ENCODE data around the gene TXN2.
A peak's percentile ranks its signal among the peaks of the same experiment; 100 is the strongest.
"Not testable (repeated sequence)": the region's sequence is repeated elsewhere in the genome, so short reads cannot be mapped to it uniquely, and the experiment has no call there.

The TXN2 gene

GRCh38 chr22:36439481-36440271, 41.8 kb downstream of the TXN2 start:
- TF ChIP-seq POLR2A (IDR thresholded peaks at IDR 0.05; ENCODE audit: low read length) (no peak), GATA1 (IDR thresholded peaks at IDR 0.05; ENCODE audit: low read depth, low read length) (no peak)
- no peak for DNase-seq

GRCh38 chr22:36435516-36436415, 45.7 kb downstream of the TXN2 start:
- TF ChIP-seq GATA1 (IDR thresholded peaks at IDR 0.05; ENCODE audit: low read depth, low read length) (no peak), POLR2A (IDR thresholded peaks at IDR 0.05; ENCODE audit: low read length) (no peak)
- DNase-seq, result no peak

DNA sequence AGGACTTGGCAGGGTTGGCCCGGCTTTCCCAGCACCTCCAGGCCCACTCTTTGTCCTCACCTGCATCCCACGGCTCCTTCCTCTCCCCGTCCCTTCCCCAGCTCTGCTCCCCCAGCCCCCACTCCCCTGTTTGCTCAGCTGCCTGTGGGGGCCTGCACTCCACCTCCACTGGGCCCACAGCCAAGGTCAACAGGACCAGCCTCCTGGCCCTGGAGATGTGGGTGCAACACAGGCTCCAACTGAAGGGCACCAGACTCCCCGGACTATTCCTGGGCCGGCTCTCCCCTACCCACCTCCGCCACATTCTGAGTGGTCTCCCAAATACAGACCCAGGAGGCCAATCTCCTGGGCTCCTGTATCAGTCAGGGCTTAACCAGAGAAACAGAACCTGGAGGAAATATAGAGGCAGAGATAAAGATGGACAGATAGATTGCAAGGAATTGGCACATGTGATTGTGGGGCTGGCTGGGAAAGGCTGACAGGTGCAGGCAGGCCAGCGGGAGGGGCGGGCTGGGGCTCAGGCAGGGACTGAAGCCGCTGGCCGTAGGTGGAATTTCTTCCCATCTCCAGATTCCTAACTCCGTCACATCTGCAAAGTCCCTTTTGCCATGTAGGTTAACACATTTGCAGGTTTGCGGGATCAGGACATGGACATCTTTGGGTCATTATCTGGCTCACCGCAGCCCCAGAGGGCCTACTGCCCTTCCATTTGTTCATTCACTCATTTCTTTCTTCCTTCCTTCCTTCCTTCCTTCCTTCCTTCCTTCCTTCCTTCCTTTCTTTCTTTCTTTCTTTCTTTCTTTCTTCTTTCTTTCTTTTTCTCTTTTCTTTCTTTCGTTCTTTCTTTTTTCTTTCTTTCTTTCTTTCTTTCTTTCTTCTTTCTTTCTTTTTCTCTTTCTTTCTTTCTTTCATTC, 47.9 kb downstream of the TXN2 start:
- DNase-seq, result no peak
- TF ChIP-seq GATA1 (IDR thresholded peaks at IDR 0.05; ENCODE audit: low read depth, low read length) (no peak), POLR2A (IDR thresholded peaks at IDR 0.05; ENCODE audit: low read length) (no peak)

DNA sequence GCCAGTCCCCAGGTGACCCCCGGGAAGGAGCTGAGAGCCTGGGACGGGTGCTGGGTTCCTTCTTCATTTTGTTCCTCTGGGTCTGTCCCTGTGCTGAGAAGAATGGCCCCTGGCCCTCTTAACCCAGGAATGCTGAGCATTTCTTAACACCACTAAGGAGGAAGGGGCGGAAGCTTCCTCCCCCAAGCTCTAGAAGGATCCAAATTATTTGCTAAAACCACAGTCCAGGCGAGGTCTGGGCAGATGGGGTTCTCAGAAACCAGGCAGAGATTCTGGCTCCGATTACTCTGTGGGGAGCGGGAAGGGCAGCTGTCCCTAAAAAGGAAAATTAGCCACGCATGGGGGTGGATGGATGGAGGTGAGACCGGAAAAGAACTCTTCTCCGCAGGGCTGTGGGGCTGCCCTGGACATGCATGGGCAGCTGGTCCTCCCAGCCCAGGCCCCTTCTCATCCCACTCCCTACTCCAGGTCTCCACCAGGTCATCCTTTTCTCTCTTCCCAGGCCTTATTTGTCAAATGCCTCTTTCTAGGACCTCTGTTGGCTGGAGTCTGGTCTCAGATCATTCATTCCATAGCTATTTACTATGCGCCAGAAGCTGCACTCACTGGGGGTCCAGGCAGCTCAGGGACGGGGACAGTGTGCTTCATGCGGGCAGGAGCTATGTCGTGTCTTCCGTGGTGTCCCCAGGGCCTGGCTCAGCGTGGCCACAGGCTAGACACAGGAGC, 48.7 kb downstream of the TXN2 start:
- DNase-seq, result no peak
- no peak for TF ChIP-seq POLR2A (IDR thresholded peaks at IDR 0.05; ENCODE audit: low read length)
- no peak for TF ChIP-seq GATA1 (IDR thresholded peaks at IDR 0.05; ENCODE audit: low read depth, low read length)

- DNase-seq, result no peak
- TF ChIP-seq POLR2A (IDR thresholded peaks at IDR 0.05; ENCODE audit: low read length) (no peak), GATA1 (IDR thresholded peaks at IDR 0.05; ENCODE audit: low read depth, low read length) (no peak)
These were observed 49.5 kb downstream of the TXN2 start for GRCh38 chr22:36431977-36432376.

DNA sequence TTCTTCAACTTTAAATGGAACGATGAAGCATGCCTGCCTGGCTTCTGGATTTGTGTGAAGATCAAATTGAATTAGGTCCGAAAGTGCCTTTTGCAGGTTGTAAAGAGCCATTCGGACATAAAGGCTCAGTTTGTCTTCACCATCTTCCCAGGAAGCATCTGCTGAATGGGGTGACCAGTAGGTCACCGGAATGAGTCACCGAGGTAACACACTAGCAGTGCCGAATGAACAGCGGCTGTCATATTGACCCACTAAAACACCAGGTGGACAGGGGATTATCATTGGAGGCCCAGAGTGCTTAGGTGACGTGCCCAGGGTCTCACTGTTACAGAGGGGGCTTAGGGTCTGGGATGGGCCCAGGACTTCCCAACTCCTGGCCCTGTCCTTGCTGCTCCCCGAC, 50.6 kb downstream of the TXN2 start:
- TF ChIP-seq GATA1 (IDR thresholded peaks at IDR 0.05; ENCODE audit: low read depth, low read length) (no peak), POLR2A (IDR thresholded peaks at IDR 0.05; ENCODE audit: low read length) (no peak)
- DNase-seq, result no peak

GRCh38 chr22:36427952-36428351, 53.5 kb downstream of the TXN2 start:
- DNase-seq, result not testable (repeated sequence)

DNA sequence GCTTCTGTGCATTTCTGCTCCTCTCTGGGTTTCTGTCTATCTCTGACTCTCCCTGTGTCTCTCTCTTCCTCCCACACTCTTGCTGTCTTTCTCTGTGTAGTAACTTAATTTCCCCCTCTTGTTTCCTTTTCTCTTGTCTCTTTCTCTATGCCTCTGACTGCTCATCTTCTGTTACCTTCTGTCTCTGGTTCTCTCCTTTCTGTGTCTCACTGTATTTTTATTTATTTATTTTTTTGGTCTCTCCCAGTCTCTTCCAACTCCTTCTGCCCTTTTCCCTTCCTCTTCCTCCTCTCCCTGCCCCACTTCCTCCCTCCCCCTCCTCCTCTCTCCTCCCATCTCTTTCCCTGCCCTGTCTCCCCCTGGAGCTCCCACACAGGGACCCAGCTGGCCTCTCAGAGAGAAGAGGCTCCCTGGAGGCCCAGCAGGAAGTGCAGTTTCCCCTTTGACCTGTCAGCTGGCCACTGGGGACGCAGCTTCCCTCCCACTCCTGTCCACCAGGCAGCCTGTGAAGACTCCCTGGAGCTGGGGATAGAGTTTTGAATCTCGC, 55.4 kb downstream of the TXN2 start:
- no peak for TF ChIP-seq GATA1 (IDR thresholded peaks at IDR 0.05; ENCODE audit: low read depth, low read length)
- TF ChIP-seq POLR2A (IDR thresholded peaks at IDR 0.05; ENCODE audit: low read length), result no peak
- peak in 1 of 2 experiments; percentile 34 for DNase-seq

DNA sequence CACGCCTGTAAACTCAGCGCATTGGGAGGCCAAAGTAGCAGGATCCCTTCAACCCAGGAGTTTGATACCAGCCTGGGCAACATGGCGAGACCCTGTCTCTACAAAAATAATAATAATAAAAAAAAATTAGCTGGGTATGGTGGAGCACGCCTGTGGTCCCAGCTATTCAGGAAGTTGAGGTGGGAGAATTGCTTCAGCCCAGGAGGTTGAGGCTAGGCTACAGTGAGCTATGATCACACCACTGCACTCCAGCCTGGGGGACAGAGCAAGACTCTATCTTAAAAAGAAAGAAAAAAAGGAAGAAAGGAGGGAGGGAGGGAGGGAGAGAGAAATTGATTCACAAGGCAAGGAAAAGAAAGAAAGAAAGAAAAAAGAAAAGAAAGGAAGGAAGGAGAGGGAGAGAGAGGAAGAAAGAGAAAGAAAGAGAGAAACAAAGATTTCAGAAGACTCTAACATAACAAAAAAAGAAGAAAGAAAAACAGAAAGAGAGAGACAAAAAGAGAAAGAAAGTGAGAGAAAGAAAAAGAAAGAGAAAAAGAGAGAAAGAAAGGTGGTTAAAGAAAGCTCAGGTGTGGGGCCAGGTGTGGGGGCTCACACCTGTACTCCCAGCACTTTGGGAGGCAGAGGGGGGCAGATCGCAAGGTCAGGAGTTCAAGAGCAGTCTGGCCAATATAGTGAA, 56.4 kb downstream of the TXN2 start:
- no peak for DNase-seq
- TF ChIP-seq POLR2A (IDR thresholded peaks at IDR 0.05; ENCODE audit: low read length) (no peak), GATA1 (IDR thresholded peaks at IDR 0.05; ENCODE audit: low read depth, low read length) (no peak)

- not testable (repeated sequence) for DNase-seq
These were observed 57.0 kb downstream of the TXN2 start for GRCh38 chr22:36424466-36424865.

GRCh38 chr22:36423461-36424404, 57.7 kb downstream of the TXN2 start:
- DNase-seq, result no peak

More at GRCh38 chr22:36423461-36424404, 57.7 kb downstream of the TXN2 start:
- TF ChIP-seq GATA1 (IDR thresholded peaks at IDR 0.05; ENCODE audit: low read depth, low read length) (no peak), POLR2A (IDR thresholded peaks at IDR 0.05; ENCODE audit: low read length) (no peak)

Data from erythroblast (primary cell).